SH-SY5Y (cell line): ENCODE results near the gene MRGPRG.

ENCODE experiments used
- GATA2 ChIP-seq: IDR thresholded peaks from 2 replicates; pipeline ENCODE4 v1.6.1; 2011; ENCODE audit warnings: mild to moderate bottlenecking, low read depth, low read length
- GATA3 ChIP-seq: IDR thresholded peaks from 2 replicates; pipeline ENCODE4 v1.6.1; 2011; ENCODE audit warnings: low read depth, mild to moderate bottlenecking, low read length, moderate library complexity

- TF ChIP-seq GATA2 = no peak
- no peak for TF ChIP-seq GATA3
These were observed 32.3 kb downstream of the MRGPRG start for GRCh38 chr11:3186166-3186953.
